Muscle of leg (tissue), 11 donors: ENCODE results near the gene DEGS1. TPM values are rescaled to one million over a fixed set of nuclear protein-coding genes. Genes with fewer than 3 reads are reported as not detected.

Experiments used
- DNase-seq: peaks from one replicate; pipeline ENCODE4 v3.0.0; 2013
- H3K27ac ChIP-seq: one replicate; pipeline ENCODE4 v1.5.1; 2013; ENCODE audit warnings: mild to moderate bottlenecking, low read length, control low read depth
- H3K27me3 ChIP-seq: one replicate; pipeline ENCODE4 v1.6.1; 2013; ENCODE audit warnings: low read length; ENCODE audit not compliant: control insufficient read depth, insufficient read depth
- H3K36me3 ChIP-seq: one replicate; pipeline ENCODE4 v1.6.1; 2013; ENCODE audit warnings: low read length; ENCODE audit not compliant: control insufficient read depth, insufficient read depth
- H3K4me1 ChIP-seq: one replicate; pipeline ENCODE4 v1.6.1; 2013; ENCODE audit warnings: low read length; ENCODE audit not compliant: control insufficient read depth, insufficient read depth
- H3K4me3 ChIP-seq: one replicate; pipeline ENCODE4 v1.5.1; 2013; ENCODE audit warnings: low read length, control low read depth
- H3K9me3 ChIP-seq: replicated peaks from 2 replicates; pipeline ENCODE4 v1.6.1; 2013; ENCODE audit warnings: low read depth, low read length; ENCODE audit not compliant: control insufficient read depth
- WGBS: methylation state at CpG from one replicate; pipeline ENCODE4 v1.1.5; 2013; ENCODE audit warnings: missing lambda C conversion rate; ENCODE audit not compliant: insufficient coverage; 5-methylcytosine and 5-hydroxymethylcytosine counted together
- polyA plus RNA-seq, 8 donors: library from polyadenylated mRNA; unstranded; fragments of 120-200 nt; gene quantifications; one replicate each; pipeline versions ENCODE4 v1.2.1 to v1.2.3, GENCODE V29; 2013; ENCODE audit warnings: inconsistent platforms in 1 of 8, low replicate concordance in 1 of 8; ENCODE audit not compliant: insufficient read length in 8 of 8, insufficient read depth in 1 of 8
- total RNA-seq: library from RNA; stranded (reverse); fragments of 120-200 nt; gene quantifications from one replicate; pipeline ENCODE4 v1.2.4, GENCODE V29; 2013

The DEGS1 gene
- total and polyA plus RNA-seq, 9 donors: 35.4 to 69.3 (median 42.7) TPM

DNA sequence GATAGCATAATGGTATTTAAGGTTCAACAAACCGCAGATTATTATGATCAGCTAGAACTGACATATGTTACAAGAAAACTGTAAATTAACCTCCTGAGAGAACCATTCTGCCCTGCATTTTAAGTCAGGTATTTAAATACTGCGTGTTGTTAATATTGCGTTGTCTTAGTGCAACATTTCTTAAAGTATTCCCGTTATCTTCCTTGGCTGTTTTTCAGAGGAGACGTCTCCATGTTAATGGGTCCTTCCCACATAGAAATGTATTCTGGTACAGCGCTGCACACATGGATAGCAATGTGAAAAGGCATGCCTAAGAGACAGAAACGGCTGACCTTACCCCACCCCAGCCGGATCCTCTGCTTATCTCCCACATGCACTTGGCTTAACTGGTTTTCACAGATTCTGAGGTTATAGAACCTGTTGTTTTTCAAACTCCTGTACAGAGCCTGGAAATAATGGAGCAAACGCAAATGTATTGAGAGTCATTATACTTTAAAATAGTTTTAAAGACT lies 22.8 kb upstream of the DEGS1 start:
- Histone ChIP-seq H3K27me3 (no peaks in the 10 kb centered on the region), H3K36me3 (peaks cover 18% of the 10 kb centered on the region), H3K27ac (no peak overlapping the region), H3K4me1 (no peaks in the 10 kb centered on the region), H3K4me3 (no peak overlapping the region), H3K9me3 (no peaks in the 10 kb centered on the region)
- DNase-seq: no peak
- WGBS: 93% methylated on average over 5 of the region's 9 CpGs

GRCh38 chr1:224162768-224163167 lies 20.3 kb upstream of the DEGS1 start:
- Histone ChIP-seq H3K9me3 (no peaks in the 10 kb centered on the region), H3K4me3 (no peak overlapping the region), H3K36me3 (peaks cover 5% of the 10 kb centered on the region), H3K27ac (no peak overlapping the region), H3K27me3 (no peaks in the 10 kb centered on the region), H3K4me1 (no peaks in the 10 kb centered on the region)
- WGBS: 91% methylated on average over 5 of the region's 8 CpGs
- no peak for DNase-seq

GRCh38 chr1:224163311-224163710 lies 19.7 kb upstream of the DEGS1 start:
- DNase-seq: no peak
- Histone ChIP-seq H3K27ac (no peak overlapping the region), H3K4me3 (no peak overlapping the region), H3K4me1 (no peaks in the 10 kb centered on the region), H3K27me3 (no peaks in the 10 kb centered on the region), H3K36me3 (peaks cover 5% of the 10 kb centered on the region), H3K9me3 (no peaks in the 10 kb centered on the region)
- WGBS: no CpG with 5 or more reads among the region's 2 CpGs

GRCh38 chr1:224168859-224169380 lies 14.1 kb upstream of the DEGS1 start:
- 27% methylated on average over 2 of the region's 5 CpGs for WGBS
- no peak overlapping the region for H3K4me3 ChIP-seq
- peak; percentile 87 for DNase-seq
- H3K27me3 ChIP-seq: no peaks in the 10 kb centered on the region
- no peaks in the 10 kb centered on the region for H3K36me3 ChIP-seq
- H3K9me3 ChIP-seq: no peaks in the 10 kb centered on the region
- peaks cover 2% of the 10 kb centered on the region for H3K4me1 ChIP-seq
- no peak overlapping the region for H3K27ac ChIP-seq

- no peaks in the 10 kb centered on the region for H3K36me3 ChIP-seq
- WGBS: 93% methylated on average over 2 of the region's 4 CpGs
- peaks cover 2% of the 10 kb centered on the region for H3K4me1 ChIP-seq
- H3K27me3 ChIP-seq: no peaks in the 10 kb centered on the region
- H3K27ac ChIP-seq: no peak overlapping the region
- no peak overlapping the region for H3K4me3 ChIP-seq
- DNase-seq: no peak
- H3K9me3 ChIP-seq: no peaks in the 10 kb centered on the region
Measured at GRCh38 chr1:224169718-224170270, 13.2 kb upstream of the DEGS1 start.

- H3K4me1 ChIP-seq: peaks cover 2% of the 10 kb centered on the region
- no peak for DNase-seq
- 100% methylated on average over 2 of the region's 4 CpGs for WGBS
- H3K27ac ChIP-seq: no peak overlapping the region
- H3K27me3 ChIP-seq: no peaks in the 10 kb centered on the region
- H3K9me3 ChIP-seq: no peaks in the 10 kb centered on the region
- H3K4me3 ChIP-seq: no peak overlapping the region
- H3K36me3 ChIP-seq: no peaks in the 10 kb centered on the region
Measured at GRCh38 chr1:224170343-224170742, 12.7 kb upstream of the DEGS1 start.

GRCh38 chr1:224170748-224171478 lies 12.1 kb upstream of the DEGS1 start:
- peak; percentile 15 for DNase-seq
- Histone ChIP-seq H3K27ac (no peak overlapping the region), H3K4me1 (peaks cover 2% of the 10 kb centered on the region), H3K27me3 (peaks cover 2% of the 10 kb centered on the region), H3K36me3 (no peaks in the 10 kb centered on the region), H3K9me3 (no peaks in the 10 kb centered on the region), H3K4me3 (no peak overlapping the region)
- WGBS: 94% methylated on average over 2 of the region's 9 CpGs

GRCh38 chr1:224172229-224172628 lies 10.8 kb upstream of the DEGS1 start:
- WGBS: 88% methylated on average over 2 of the region's 3 CpGs

GRCh38 chr1:224173523-224173922 lies 9.5 kb upstream of the DEGS1 start:
- DNase-seq: no peak
- Histone ChIP-seq H3K27me3 (peaks cover 2% of the 10 kb centered on the region), H3K27ac (no peak overlapping the region), H3K36me3 (no peaks in the 10 kb centered on the region), H3K9me3 (no peaks in the 10 kb centered on the region), H3K4me1 (peaks cover 2% of the 10 kb centered on the region), H3K4me3 (no peak overlapping the region)
- no CpG with 5 or more reads among the region's 5 CpGs for WGBS

More at GRCh38 chr1:224172229-224172628, 10.8 kb upstream of the DEGS1 start:
- H3K9me3 ChIP-seq: no peaks in the 10 kb centered on the region
- peaks cover 2% of the 10 kb centered on the region for H3K27me3 ChIP-seq
- no peak overlapping the region for H3K4me3 ChIP-seq
- H3K4me1 ChIP-seq: peaks cover 2% of the 10 kb centered on the region
- H3K36me3 ChIP-seq: no peaks in the 10 kb centered on the region
- no peak overlapping the region for H3K27ac ChIP-seq
- DNase-seq: no peak

- peak; percentile 56 for DNase-seq
- no peaks in the 10 kb centered on the region for H3K4me1 ChIP-seq
- no peak overlapping the region for H3K4me3 ChIP-seq
- H3K9me3 ChIP-seq: no peaks in the 10 kb centered on the region
- H3K27ac ChIP-seq: no peak overlapping the region
- H3K36me3 ChIP-seq: no peaks in the 10 kb centered on the region
- 0% methylated on average over 11 of the region's 21 CpGs for WGBS
- H3K27me3 ChIP-seq: peaks cover 2% of the 10 kb centered on the region
Measured at GRCh38 chr1:224175617-224176016, 7.4 kb upstream of the DEGS1 start.
